Suprapubic skin (tissue), 4 donors: ENCODE data around the gene STAB2. TPM values are rescaled to one million over a fixed set of nuclear protein-coding genes. Genes with fewer than 3 reads are reported as not detected.

Experiments
- DNase-seq, 2 donors: peaks; one replicate each; pipeline ENCODE4 v3.0.0-alpha.2; 2019; ENCODE audit warnings: low spot score in 2 of 2
- H3K27ac ChIP-seq: fragments of 200-600 bp; sonication (generic); one replicate; pipeline ENCODE4 v1.5.1; 2019
- H3K27me3 ChIP-seq: fragments of 200-600 bp; sonication (generic); one replicate; pipeline ENCODE4 v1.5.1; 2019
- H3K36me3 ChIP-seq: fragments of 200-600 bp; sonication (generic); one replicate; pipeline ENCODE4 v1.5.1; 2019
- H3K4me1 ChIP-seq: fragments of 200-600 bp; sonication (generic); one replicate; pipeline ENCODE4 v1.5.1; 2019
- H3K4me3 ChIP-seq: fragments of 200-600 bp; sonication (generic); one replicate; pipeline ENCODE4 v1.5.1; 2019; ENCODE audit warnings: mild to moderate bottlenecking
- H3K9me3 ChIP-seq: fragments of 200-600 bp; sonication (generic); one replicate; pipeline ENCODE4 v1.5.1; 2019
- EP300 ChIP-seq: sonication (generic); formaldehyde crosslinking; IDR thresholded peaks from one replicate; pipeline ENCODE4 v1.6.1; 2017; ENCODE audit warnings: antibody characterized with exemption
- POLR2A ChIP-seq, 2 donors: fragments of 450-650 bp; IDR thresholded peaks; one replicate each; pipeline ENCODE4 v1.6.1; 2017; ENCODE audit warnings: antibody characterized with exemption in 2 of 2, mild to moderate bottlenecking in 2 of 2, moderate library complexity in 2 of 2
- POLR2AphosphoS5 ChIP-seq, 3 donors: sonication (generic); formaldehyde crosslinking; IDR thresholded peaks; one replicate each; pipeline ENCODE4 v1.6.1; 2017; ENCODE audit warnings: antibody characterized with exemption in 3 of 3
- WGBS: methylation state at CpG from one replicate; pipeline ENCODE4 v1.1.5; 2018; 5-methylcytosine and 5-hydroxymethylcytosine counted together
- total RNA-seq, 4 donors: library from RNA; depleted of rRNA; stranded (reverse); fragments of >200 nt; gene quantifications; one replicate each; pipeline ENCODE4 v1.1.0, GENCODE V29; 2016
- TF ChIP-seq, protein P1 (sequence below), 2 donors: fragments of 200-600 bp in 1 of 2; fragments of 450-650 bp in 1 of 2; sonication (generic) in 1 of 2; IDR thresholded peaks; one replicate each; pipeline ENCODE4 v1.5.1; 2016 to 2019; ENCODE audit warnings: antibody characterized with exemption in 2 of 2, mild to moderate bottlenecking in 1 of 2, moderate library complexity in 1 of 2

Gene STAB2
- total RNA-seq, 4 donors from 2014 or later, result 0.34 TPM; not detected in 3

DNA sequence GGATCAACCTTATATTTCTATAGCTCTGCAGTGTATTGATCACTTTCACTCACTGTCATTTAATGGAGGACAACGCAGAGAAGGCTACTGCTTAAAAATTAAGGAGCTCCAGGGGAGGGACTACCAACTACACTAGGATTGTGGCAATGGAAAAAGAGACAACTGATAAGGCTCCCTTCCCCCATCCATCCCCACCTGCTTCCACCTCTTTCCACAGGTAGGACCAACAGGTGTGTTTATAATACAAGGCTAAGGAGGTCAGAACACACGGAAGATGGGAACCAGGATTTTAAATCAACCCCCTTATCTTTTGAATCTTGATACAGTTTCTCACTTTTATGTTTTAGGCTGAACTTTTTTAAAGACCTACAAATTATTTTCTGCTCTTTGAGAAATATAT is 90.8 kb downstream of the STAB2 start:
- no peaks in the 10 kb centered on the region for H3K9me3 ChIP-seq
- H3K27me3 ChIP-seq, result no peaks in the 10 kb centered on the region
- TF ChIP-seq, protein P1, sequence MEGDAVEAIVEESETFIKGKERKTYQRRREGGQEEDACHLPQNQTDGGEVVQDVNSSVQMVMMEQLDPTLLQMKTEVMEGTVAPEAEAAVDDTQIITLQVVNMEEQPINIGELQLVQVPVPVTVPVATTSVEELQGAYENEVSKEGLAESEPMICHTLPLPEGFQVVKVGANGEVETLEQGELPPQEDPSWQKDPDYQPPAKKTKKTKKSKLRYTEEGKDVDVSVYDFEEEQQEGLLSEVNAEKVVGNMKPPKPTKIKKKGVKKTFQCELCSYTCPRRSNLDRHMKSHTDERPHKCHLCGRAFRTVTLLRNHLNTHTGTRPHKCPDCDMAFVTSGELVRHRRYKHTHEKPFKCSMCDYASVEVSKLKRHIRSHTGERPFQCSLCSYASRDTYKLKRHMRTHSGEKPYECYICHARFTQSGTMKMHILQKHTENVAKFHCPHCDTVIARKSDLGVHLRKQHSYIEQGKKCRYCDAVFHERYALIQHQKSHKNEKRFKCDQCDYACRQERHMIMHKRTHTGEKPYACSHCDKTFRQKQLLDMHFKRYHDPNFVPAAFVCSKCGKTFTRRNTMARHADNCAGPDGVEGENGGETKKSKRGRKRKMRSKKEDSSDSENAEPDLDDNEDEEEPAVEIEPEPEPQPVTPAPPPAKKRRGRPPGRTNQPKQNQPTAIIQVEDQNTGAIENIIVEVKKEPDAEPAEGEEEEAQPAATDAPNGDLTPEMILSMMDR (IDR thresholded peaks at IDR 0.05), result no peak
- TF ChIP-seq EP300, result no peak
- TF ChIP-seq POLR2A (IDR thresholded peaks at IDR 0.05), result no peak
- no peak for TF ChIP-seq POLR2AphosphoS5 (IDR thresholded peaks at IDR 0.05)
- WGBS, result 76% methylated on average over 2 of the region's 2 CpGs
- DNase-seq, result no peak
- H3K4me3 ChIP-seq, result no peak overlapping the region
- H3K27ac ChIP-seq, result no peak overlapping the region
- H3K36me3 ChIP-seq, result no peaks in the 10 kb centered on the region
- H3K4me1 ChIP-seq, result no peaks in the 10 kb centered on the region

DNA sequence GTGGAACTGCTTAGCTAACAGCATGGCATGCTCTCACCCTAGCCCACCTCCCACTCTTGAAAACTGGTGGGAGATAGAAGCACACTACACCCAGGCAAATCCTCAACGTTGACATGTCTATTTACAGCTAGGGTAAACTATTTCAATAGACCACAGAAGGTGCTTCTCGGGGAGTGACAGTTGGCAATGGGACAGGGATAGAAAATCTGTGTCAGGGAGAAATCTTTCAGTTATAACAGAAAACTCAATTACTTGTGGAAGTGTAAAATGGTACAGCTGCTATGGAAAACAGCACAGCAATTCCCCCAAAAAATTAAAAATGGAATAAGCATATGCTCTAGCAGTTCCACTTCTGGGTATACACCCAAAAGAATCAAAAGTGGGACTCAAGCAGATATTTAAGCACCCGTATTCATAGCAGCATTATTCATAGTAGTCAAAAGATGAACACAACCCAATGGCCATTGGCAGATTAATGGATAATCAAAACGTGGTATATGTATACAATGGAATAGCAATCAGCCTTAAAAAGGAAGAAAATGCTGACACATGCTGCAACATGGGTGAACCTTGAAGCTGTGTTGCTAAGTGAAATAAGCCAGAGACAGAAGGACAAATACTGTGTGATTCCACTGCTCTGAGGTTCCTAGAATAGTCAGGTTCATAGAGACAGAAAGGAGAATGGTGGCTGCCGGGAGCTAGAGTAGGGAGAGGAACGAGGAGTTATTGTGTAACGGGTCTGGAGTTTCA is 92.5 kb downstream of the STAB2 start:
- Histone ChIP-seq H3K4me1 (no peaks in the 10 kb centered on the region), H3K4me3 (no peak overlapping the region), H3K36me3 (no peaks in the 10 kb centered on the region), H3K27me3 (no peaks in the 10 kb centered on the region), H3K9me3 (no peaks in the 10 kb centered on the region), H3K27ac (no peak overlapping the region)
- 81% methylated on average over 7 of the region's 7 CpGs for WGBS
- no peak for DNase-seq
- TF ChIP-seq, protein P1 (IDR thresholded peaks at IDR 0.05), result no peak
- TF ChIP-seq POLR2A (IDR thresholded peaks at IDR 0.05), result no peak
- TF ChIP-seq EP300, result no peak
- TF ChIP-seq POLR2AphosphoS5 (IDR thresholded peaks at IDR 0.05), result no peak

DNA sequence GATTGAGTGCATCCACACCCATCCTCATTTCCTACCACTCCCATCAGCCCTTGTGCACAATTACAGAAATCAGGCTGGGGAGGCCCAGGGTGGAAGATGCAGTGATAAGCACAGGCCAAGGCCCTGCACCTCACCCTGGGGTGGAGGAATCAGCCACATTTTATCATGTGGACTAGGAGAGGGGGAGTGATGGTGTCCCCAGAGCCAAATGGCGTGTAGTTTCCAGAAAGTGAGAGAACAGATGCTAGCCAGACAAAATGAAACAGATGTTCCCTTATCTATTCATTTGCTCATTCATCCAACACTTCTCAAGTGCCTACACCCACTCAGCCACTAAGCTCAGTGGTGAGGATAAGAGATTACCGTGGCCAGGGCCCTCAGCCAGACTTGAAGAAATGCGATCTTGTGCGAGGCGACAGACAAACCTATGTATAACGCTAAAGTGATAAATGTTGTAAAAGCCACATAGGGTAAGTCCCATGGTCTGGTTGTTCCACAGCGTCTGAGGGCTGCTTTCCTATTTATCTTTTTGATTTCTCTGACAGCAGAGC is 93.6 kb downstream of the STAB2 start:
- H3K4me1 ChIP-seq, result no peaks in the 10 kb centered on the region
- DNase-seq, result no peak
- no peaks in the 10 kb centered on the region for H3K36me3 ChIP-seq
- TF ChIP-seq POLR2AphosphoS5 (IDR thresholded peaks at IDR 0.05), result no peak
- TF ChIP-seq, protein P1 (IDR thresholded peaks at IDR 0.05), result no peak
- no peak for TF ChIP-seq POLR2A (IDR thresholded peaks at IDR 0.05)
- no peak for TF ChIP-seq EP300
- H3K9me3 ChIP-seq, result no peaks in the 10 kb centered on the region
- no peak overlapping the region for H3K27ac ChIP-seq
- WGBS, result 45% methylated on average over 7 of the region's 7 CpGs
- H3K27me3 ChIP-seq, result no peaks in the 10 kb centered on the region
- no peak overlapping the region for H3K4me3 ChIP-seq

DNA sequence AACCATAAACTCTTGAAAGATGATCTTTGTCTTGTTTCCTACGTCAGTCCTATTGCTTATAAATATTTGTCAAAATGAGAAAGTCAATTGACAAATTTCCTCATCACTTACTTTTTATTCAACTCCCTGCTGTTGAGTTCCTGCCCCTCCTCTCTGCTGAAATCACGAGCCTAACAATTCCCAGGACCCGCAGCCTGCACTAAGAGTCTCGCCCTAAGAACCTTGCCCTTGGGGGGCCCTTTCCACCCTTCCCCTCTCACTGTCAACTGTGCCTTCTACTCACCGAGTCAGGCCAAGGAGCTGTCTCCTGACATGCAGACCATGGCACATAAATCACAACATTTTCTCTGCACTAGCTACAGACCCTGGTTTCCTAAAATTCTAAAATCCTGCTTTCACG is 99.0 kb downstream of the STAB2 start:
- Histone ChIP-seq H3K9me3 (no peaks in the 10 kb centered on the region), H3K4me1 (no peaks in the 10 kb centered on the region), H3K4me3 (no peak overlapping the region), H3K27ac (no peak overlapping the region), H3K27me3 (no peaks in the 10 kb centered on the region), H3K36me3 (no peaks in the 10 kb centered on the region)
- WGBS, result 66% methylated on average over 6 of the region's 6 CpGs
- TF ChIP-seq POLR2A (IDR thresholded peaks at IDR 0.05), result no peak
- TF ChIP-seq POLR2AphosphoS5 (IDR thresholded peaks at IDR 0.05), result no peak
- no peak for TF ChIP-seq EP300
- TF ChIP-seq, protein P1 (IDR thresholded peaks at IDR 0.05), result no peak
- no peak for DNase-seq

DNA sequence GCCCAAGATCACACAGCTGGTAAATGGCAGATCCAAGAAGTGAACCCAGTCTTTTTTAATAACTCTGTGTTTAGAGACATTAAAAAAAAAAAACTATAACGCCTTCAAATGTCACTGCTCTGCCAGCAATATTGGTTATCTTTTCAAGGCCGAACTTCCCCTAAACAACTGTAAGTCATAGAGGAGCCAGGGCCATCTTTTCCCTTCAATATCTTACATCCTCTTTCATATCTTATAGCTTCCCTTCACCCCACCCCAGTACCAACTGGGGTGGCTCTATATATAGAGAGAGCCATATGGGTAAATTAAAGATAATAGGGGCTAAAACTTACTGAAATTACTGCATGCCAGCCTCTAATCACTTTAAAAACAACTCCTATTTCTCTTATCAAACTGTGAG is 100.2 kb downstream of the STAB2 start:
- H3K4me3 ChIP-seq, result no peak overlapping the region
- no peaks in the 10 kb centered on the region for H3K27me3 ChIP-seq
- TF ChIP-seq POLR2A (IDR thresholded peaks at IDR 0.05), result no peak
- TF ChIP-seq POLR2AphosphoS5 (IDR thresholded peaks at IDR 0.05), result no peak
- no peak for TF ChIP-seq EP300
- TF ChIP-seq, protein P1 (IDR thresholded peaks at IDR 0.05), result no peak
- no peaks in the 10 kb centered on the region for H3K36me3 ChIP-seq
- H3K9me3 ChIP-seq, result no peaks in the 10 kb centered on the region
- WGBS, result 71% methylated on average over 2 of the region's 2 CpGs
- H3K27ac ChIP-seq, result no peak overlapping the region
- DNase-seq, result no peak
- H3K4me1 ChIP-seq, result no peaks in the 10 kb centered on the region
